HG03457 (cell line): Measurements from ENCODE around the gene TRIM40.

Source experiments
- ATAC-seq: cut with Tn5 transposase; IDR thresholded peaks from one replicate; pipeline ENCODE4 v1.9.1; 2021; ENCODE audit warnings: moderate number of reproducible peaks; ENCODE audit not compliant: unreplicated experiment

TRIM40 gene

GRCh38 chr6:30135757-30136156, at the start of gene TRIM40:
TRIM40 (plus strand) TSS chr6:30136140; CDS start chr6:30137037, 897 bp downstream.
- ATAC-seq = no peak

GRCh38 chr6:30087876-30088275, 48.1 kb upstream of the TRIM40 start:
- ATAC-seq = no peak

DNA sequence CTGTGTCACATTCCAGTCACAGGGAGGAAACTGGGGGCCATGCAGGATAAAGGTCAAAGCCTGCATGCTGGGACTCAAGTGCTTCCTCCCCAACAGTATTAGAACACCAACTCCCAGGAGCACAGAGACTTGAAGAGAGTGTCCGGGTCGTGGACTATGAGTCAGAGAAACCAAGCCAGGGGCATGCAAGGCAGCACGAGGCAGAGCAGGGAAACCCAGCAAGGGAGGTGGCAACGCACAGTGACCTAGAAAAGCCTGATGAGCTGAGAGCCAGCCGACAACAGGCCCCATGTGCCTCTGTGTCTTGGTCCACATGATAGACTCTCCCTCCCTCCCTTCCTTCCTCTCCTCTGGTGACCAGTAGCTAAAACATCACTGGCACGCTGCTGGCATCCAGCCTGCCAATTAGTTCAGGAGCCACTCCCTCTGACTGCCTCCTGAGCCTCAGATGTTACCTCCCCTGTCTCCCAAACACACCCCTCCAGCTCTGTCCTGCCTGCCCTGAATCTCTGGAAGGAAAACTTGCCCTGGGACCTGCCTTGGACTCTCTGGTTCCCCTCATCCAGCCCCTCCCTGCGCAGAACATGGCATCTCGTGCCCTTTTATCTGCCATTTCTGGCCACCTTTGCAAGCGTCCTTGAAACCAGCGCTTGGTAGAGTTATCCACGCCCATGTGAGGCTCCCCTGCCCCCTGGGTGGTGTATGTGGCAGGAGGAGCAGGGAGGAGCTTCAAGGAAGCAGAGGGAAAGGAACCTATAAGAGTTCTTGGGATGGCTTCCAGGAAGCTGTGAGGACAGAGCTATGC, 44.2 kb upstream of the TRIM40 start:
- ATAC-seq = no peak

- ATAC-seq = no peak
Observed at GRCh38 chr6:30092852-30093543, 42.9 kb upstream of the TRIM40 start.

- ATAC-seq = no peak
Observed at GRCh38 chr6:30093951-30094661, 41.8 kb upstream of the TRIM40 start.

DNA sequence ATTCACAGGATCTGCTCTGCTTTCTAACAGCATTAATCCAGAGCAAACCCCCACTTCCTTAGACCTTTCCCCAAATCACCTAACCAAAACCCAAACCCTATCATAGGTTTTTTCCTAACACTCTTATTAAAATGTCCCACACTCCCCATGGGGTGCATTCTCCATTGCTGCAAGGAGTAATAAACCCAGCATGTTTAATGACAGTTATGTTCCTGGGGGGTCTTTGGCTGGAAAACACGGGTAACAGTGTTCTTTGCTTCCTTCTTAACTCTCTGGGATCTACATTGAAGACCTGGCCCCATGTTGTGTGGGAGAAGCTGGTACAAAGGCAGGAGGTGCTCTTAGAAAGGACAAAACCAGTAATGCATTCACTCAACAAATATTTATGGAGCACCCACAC, 39.1 kb upstream of the TRIM40 start:
- no peak for ATAC-seq

- ATAC-seq = no peak
Observed at GRCh38 chr6:30097902-30098768, 37.8 kb upstream of the TRIM40 start.

DNA sequence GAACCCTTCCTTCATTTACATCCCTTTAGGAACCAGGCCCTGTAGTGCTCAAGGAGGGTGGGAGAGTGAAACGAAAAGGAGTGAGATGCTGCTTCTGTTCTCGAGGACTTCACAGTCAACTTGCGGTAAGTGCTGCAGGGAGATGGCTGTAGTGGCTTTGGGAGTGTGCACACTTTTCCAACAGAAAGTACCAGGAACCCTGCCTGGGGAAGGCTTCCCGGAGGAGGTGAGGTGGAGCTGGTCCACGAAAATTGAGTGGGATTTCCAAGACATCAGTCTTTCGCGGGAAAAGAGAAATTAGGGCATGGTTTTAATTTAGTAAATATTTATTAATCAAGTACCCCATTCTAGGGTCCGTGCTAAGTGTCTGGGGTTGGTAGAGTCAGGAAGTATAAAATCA, 35.8 kb upstream of the TRIM40 start:
- no peak for ATAC-seq

DNA sequence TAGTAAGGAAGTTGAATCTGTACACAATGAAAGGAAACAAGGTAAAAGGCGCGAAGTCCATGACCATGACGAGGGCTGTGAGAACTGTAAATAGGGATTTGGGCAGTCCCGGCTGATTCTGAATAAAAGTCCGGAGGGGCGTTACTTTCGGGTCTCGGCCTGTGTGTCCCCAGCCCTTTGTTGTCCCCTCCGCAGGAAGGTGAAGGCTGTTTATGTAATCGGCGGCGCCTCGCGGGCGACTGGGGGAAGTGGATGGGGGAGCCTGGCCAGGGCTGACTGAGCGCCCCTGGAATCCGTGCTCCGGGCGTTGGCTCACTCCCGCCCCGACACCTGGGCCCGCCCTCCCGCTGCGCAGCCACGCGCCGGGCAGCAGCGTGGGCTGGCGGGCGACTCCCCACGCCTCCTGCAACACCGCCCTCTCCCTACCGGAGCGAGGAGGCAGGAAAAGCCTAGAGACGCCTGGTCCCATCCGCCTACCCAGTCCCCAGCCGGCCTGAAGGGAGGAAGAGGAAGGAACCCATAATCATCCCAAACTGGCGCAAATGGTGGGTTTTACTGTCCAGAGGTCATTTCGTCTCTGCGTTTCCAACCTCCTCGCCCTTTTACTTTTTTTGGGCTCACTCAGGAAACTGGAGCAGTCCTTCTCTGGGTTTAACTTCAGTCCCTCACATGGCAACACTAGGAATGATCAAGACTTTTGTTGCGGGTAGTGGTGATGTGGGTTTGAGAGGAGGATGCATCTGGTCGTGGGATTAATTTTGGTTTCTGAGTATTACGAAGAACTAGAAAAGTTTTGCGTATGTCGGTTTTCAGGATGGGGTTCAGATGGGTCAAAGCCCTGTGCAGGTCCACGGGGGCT, 35.1 kb upstream of the TRIM40 start:
- no peak for ATAC-seq

GRCh38 chr6:30101444-30102413, 34.2 kb upstream of the TRIM40 start:
- ATAC-seq = no peak

DNA sequence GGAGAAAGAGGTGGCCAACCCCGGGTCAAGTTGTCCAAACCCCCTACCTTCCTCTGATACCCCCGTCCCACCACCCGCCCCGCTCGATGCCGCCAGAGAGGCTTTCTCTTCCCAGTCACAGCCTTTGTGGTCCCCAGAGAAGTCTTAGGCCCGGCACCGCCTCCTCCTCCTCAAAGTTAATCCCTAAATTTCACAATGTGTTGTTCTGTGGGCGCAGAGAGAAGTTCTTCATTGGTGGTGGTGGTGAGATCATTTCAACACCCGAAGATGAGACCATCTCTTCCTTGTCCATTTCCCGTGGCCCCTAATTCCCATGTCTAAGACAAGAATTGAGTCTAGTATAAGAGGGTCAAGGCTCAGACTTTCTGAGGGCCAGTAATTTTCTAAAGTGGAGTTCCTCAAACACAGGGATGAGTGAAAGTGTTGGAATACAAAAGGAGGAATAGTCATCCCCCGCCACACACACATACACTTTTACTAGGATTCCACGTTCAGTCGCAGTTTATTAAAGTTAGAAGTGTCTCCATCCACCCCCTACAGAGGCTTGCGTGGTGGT, 33.4 kb upstream of the TRIM40 start:
- no peak for ATAC-seq

GRCh38 chr6:30102970-30103871, 32.7 kb upstream of the TRIM40 start:
- ATAC-seq = no peak

- ATAC-seq = no peak
Observed at GRCh38 chr6:30103872-30104179, 32.1 kb upstream of the TRIM40 start.

DNA sequence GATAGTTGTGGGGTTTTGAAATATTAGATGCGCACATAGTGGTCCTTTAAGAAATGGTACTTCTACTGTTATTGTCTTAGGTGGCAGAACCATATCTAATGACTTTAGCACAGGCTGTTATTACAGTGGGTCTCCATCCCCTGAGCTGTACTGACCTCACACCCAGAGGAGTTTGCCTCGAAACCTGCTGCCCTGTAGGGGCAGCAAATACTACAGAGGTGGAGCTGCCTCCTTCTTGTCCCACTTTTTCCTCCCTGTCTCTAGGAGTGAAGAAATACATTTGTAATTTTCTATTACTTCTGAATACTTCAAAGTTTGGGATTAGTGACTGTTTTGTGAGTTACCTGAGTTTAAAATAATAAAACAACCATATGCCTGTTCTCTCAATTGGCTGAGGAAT, 31.3 kb upstream of the TRIM40 start:
- ATAC-seq = no peak

DNA sequence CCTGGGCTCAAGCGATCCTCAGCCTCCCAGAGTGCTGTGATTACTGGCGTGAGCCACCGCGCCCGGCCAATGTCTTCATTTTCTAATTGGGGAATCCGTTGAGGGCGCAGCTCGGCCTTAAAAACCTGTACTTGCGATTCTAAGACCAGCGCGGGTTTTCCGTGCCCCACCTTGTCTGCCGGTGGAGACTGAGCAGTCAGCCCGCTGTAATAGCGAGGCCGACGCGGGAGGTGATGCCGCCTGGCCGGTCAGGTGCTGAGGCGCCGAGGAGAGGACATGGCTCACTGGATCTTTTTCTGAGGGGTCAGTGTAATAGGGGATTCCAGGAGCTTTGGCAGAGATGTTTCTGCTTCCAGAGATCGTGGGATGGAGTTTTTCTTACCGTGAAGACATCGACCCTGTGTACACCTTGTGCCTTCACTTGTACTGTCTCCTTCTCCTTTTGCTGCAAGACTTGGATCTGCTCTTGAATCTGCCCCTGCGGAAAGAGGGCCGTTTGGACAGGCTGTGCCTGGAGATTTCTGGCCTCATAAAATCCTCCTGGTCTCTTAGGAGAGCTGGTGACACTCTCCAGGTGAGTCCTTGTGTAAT, 24.6 kb upstream of the TRIM40 start:
- no peak for ATAC-seq

DNA sequence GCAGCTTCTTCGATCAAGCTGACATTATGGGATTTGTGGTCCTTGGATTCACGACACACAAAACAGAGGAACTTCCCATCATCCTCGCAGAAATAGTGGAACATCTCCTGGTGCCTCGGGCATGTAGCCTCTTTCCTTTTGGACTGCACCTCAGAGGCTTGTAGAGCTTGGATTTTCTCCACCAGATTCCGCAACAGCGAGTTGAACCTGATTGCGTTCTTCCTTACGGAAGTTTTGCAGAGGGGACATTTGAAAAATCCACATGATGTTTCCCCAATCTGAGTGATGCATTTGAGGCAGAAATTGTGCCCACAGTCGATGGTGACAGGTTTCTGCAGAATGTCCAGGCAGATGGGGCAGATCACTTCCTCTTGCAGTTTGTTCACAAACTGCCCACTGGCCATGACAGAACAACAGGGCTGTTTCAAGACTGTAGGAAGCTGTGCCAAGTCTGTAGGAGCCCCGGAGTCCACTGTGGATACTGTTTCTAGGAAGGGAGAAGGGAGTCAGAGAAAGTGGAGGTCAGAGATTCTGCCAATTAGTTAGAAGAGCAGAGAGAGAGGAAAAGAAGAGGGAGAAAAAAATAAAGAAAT, 23.4 kb upstream of the TRIM40 start:
- no peak for ATAC-seq
